ENCODE measurements around the gene HIPK1. TPM values are rescaled to one million over a fixed set of nuclear protein-coding genes. Genes with fewer than 3 reads are reported as not detected.

The HIPK1 gene
- total RNA-seq, 1 donor from 2014 or later, result 41.7 TPM

DNA sequence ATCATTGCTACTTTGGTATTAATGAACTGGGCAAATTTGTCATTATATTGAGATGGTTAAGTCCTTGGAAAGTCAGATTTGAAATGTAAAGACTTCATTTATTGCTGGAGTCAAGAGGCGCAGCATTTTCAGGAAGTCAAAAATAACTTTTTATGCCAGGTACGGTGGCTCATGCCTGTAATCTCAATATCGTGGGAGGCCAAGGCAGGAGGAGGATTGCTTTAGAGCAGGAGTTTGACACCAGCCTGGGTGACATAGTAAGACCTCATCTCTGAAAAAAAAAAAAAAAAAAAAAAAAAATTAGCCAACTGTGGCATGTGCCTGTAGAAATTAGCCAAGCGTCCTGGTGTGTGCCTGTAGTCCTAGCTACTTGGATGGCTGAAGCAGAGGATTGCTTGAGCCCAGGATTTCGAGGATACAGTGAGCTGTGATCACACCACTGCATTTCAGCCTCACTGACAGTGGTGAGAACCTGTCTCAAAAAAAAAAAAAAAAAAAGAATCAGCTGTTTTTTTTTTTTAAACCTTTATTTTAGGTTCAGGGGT is 5.5 kb downstream of the HIPK1 start:
- peaks cover 4 to 29% of the 10 kb centered on the region in 2 donors for H3K4me1 ChIP-seq

GRCh38 chr1:113935176-113935575 is 6.1 kb downstream of the HIPK1 start:
- Histone ChIP-seq H3K36me3 (no peaks in the 10 kb centered on the region), H3K27me3 (no peaks in the 10 kb centered on the region), H3K9me3 (no peaks in the 10 kb centered on the region), H3K4me1 (peaks cover 4 to 27% of the 10 kb centered on the region in 2 donors), H3K27ac (no peak overlapping the region), H3K4me3 (no peak overlapping the region)
- intact Hi-C loops (cut with DNase I), result no loop called here
- no peak for TF ChIP-seq CTCF (IDR thresholded peaks at IDR 0.05)
- no peak for DNase-seq (ENCODE audit: low spot score in 2 of 2)

More for the DNA sequence above, 5.5 kb downstream of the HIPK1 start:
- DNase-seq (ENCODE audit: low spot score in 2 of 2), result no peak
- intact Hi-C loops (cut with DNase I), result loop anchor here (5.0 kb wide), 1 partner anchor 97 kb away; no protein-coding TSS in a partner anchor
- no peaks in the 10 kb centered on the region for H3K27me3 ChIP-seq
- no peak for TF ChIP-seq CTCF (IDR thresholded peaks at IDR 0.05)
- H3K9me3 ChIP-seq, result no peaks in the 10 kb centered on the region
- no peak overlapping the region for H3K27ac ChIP-seq
- H3K4me3 ChIP-seq, result no peak overlapping the region
- H3K36me3 ChIP-seq, result no peaks in the 10 kb centered on the region

DNA sequence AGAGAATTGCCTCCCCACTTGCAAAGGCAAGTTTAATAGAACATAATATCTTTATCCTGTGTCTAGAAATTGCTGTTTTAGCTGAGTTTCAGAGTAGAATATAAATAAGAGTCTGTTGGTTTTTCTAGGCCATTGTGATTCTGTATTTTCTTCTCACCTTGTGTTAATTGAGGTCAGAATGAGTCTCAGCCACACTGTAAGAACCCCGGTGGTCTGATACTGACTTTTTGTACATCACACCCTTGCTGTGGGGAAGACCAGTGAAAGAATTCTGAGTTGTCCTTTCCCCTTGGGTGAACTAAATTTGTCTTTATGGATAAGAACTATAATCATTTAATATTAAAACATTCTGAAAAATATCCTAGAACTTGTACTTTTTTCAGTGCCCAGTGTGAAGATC is 6.8 kb downstream of the HIPK1 start:
- H3K4me1 ChIP-seq, result peaks cover 4 to 19% of the 10 kb centered on the region in 2 donors

DNA sequence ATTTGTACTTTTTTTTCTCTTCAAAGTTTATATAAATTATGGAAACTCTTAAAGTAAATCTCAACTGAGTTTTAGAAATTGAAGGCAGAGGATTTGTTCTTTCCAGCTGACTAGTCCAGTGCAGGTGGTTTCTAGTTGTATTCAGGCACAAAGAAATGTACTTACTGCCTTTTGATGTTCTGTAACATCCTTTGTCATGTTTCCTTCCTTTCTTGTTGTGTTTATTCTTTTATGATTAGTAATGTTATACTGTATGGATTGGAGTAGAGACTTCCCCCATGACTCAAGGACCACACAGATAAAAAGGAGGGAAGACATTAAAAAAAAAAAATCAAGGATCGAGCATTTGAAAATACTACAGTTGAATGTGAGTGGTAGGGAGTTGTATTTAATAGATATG is 8.0 kb downstream of the HIPK1 start:
- TF ChIP-seq CTCF (IDR thresholded peaks at IDR 0.05), result no peak
- Histone ChIP-seq H3K27me3 (no peaks in the 10 kb centered on the region), H3K4me1 (peaks cover 3 to 12% of the 10 kb centered on the region in 2 donors), H3K4me3 (no peak overlapping the region), H3K27ac (no peak overlapping the region), H3K36me3 (peaks cover 3 to 16% of the 10 kb centered on the region in 2 donors), H3K9me3 (no peaks in the 10 kb centered on the region)
- intact Hi-C loops (cut with DNase I), result no loop called here
- no peak for DNase-seq (ENCODE audit: low spot score in 2 of 2)

More for the DNA sequence above, 6.8 kb downstream of the HIPK1 start:
- H3K9me3 ChIP-seq, result no peaks in the 10 kb centered on the region
- H3K27me3 ChIP-seq, result no peaks in the 10 kb centered on the region
- intact Hi-C loops (cut with DNase I), result no loop called here
- TF ChIP-seq CTCF (IDR thresholded peaks at IDR 0.05), result no peak
- no peak for DNase-seq (ENCODE audit: low spot score in 2 of 2)
- no peak overlapping the region for H3K27ac ChIP-seq
- H3K4me3 ChIP-seq, result no peak overlapping the region
- peaks cover 0 to 7% of the 10 kb centered on the region in 2 donors for H3K36me3 ChIP-seq

GRCh38 chr1:113938192-113938591 is 9.1 kb downstream of the HIPK1 start:
- H3K4me1 ChIP-seq, result peaks cover 0 to 9% of the 10 kb centered on the region in 2 donors

More at GRCh38 chr1:113938192-113938591, 9.1 kb downstream of the HIPK1 start:
- intact Hi-C loops (cut with DNase I), result no loop called here
- TF ChIP-seq CTCF (IDR thresholded peaks at IDR 0.05), result no peak
- H3K36me3 ChIP-seq, result peaks cover 3 to 17% of the 10 kb centered on the region in 2 donors
- H3K27me3 ChIP-seq, result no peaks in the 10 kb centered on the region
- no peaks in the 10 kb centered on the region for H3K9me3 ChIP-seq
- no peak for DNase-seq (ENCODE audit: low spot score in 2 of 2)
- no peak overlapping the region for H3K27ac ChIP-seq
- H3K4me3 ChIP-seq, result no peak overlapping the region
